Pulmonary artery endothelial cell (primary cell): ENCODE data around the gene ENC1. TPM values are rescaled to one million over a fixed set of nuclear protein-coding genes. Genes with fewer than 3 reads are reported as not detected.

Experiments used
- DNase-seq: peaks from one replicate; pipeline ENCODE4 v3.0.0-alpha.2; 2011; ENCODE audit warnings: low read depth, low spot score
- total RNA-seq: library from RNA; depleted of rRNA; stranded (reverse); fragments of >200 nt; gene quantifications from 2 replicates; pipeline ENCODE4 v1.2.3, GENCODE V29; 2014

The ENC1 gene
- total RNA-seq, 1 donor from 2014 or later: 71.5 TPM

DNA sequence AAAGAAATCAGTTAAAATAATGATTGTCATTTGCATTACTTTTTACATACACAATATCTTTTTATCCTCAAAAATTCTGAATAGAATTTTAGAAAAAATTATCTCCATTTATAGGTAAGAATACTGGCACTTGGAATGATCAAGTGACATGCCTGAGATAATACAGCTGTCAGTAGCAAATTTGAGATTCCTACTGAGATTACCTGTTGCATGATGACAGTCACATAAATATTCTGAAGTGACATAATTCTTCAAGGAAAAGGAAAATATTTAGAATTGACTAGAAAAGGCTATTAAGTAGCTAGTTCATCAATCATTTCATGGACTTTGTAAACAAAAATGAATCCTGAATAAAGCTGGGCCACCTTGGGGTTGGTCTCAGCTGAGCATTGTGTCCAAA is 15.2 kb upstream of the ENC1 start:
- no peak for DNase-seq

DNA sequence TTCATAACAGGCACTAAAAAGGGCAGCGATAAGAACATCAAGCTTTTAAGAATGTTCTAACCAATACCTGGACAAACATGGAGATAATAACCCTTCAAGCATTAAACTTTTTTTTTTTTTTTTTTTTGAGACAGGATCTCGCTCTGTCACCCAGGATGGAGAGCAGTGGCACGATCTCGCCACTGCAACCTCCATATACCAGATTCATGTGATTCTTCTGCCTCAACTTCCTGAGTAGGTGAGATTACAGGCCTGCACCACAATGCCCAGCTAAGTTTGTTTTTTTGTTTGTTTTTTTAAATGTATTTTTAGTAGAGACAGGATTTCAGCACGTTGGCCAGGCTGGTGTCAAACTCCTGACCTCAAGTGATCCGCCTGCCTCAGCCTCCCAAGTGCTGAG is 14.7 kb upstream of the ENC1 start:
- no peak for DNase-seq

DNA sequence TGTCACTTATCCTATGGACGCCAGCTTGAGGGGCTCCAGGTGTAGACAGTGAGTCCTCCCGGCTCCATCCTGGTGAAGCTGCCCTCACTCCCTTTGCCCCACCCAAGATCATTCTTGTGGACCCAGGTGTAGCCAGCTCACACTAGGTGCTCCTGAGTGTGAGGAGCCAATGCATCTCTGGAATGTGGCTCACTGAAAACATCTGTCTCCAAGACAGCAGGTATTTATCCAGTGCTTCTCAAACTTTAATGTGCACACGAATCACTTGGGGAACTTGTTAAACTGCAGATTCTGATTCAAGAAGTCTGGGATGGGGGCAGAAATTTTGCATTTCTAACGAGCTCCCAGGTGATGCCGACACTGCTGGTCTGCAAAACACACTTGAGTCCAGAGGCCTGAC is 13.5 kb upstream of the ENC1 start:
- no peak for DNase-seq

DNA sequence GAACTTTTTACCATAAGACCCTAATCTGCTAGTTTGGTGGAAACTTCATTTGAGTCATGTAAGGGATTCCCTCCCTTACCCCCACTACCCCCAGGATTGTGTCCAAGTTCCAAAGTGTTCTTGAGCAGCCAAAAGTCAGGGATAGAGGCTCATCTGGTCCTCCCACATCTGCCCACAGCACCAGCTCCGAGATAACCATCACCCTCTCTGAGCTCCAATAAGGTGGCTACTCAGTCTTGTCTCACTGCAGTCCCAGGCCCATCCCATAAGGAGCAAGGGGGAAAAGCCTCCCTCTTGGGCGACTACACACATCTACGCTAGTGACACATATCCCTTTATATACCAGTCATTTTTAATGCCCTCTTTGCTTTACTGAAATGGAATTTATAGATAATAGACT is 12.0 kb upstream of the ENC1 start:
- DNase-seq: no peak

DNA sequence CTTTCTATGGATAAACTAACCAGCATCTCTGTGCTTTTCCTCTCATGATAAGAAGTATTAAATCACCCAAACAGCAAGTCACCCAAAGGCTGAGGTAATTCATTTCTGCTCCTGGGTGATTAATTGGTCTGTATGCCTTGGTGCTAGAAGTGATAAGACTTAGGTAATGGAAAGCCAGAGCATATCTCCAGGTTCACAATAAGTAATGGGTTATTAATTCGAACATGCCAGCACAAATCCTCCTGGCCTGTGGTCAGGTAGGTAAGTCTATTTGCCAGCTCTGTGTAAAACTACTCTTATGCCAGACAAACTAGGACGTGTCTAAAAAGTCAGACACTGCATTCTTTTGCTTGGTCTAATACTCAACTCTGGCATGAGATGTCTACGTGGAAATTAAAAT is 11.2 kb upstream of the ENC1 start:
- no peak for DNase-seq

DNA sequence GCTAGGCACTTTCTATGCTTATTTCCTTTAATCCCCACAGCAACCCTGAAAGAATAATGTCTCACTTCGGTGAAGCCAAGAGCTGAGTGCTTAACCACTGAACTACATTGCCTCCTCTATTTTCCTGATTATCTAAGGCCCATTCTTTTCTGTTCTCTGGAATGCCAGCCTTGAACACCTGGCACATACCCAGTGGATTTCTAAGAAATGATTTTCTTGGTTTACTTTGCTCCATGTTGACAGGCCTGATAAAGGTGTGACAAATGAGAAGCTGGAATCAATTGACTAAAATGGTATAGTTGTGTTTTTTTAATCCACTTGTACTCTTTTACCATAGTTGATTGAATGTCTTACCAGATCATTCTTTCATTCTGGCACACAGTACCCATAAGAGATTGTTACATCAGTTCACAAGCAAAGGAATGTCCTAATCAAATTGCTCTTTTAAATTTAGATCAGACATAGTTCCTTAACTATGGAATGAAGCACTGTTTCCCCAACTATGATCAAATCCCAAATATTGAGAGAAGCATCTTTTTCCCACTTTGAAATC is 9.0 kb upstream of the ENC1 start:
- no peak for DNase-seq

DNA sequence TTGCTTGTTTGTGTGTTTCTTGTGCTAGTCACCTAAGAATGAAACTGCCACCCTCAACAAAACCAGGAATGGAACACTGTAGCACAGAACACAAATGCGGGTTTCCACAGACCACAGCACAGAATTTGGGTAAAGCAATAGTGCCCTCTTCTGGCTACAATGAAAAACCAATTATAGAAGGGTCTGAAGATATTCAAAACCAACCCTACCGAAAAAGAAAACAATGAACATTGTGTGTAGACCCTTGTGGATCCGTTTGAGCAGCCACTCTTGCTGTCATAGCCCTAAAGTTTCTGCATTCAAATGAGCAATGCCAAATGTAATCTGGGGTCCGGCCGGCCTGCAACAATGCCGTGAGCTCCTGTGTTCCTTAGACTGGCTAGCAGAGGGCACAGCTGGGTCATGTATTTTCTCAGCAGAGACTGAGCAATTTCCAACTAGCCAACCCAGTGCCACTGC is 8.3 kb upstream of the ENC1 start:
- no peak for DNase-seq

DNA sequence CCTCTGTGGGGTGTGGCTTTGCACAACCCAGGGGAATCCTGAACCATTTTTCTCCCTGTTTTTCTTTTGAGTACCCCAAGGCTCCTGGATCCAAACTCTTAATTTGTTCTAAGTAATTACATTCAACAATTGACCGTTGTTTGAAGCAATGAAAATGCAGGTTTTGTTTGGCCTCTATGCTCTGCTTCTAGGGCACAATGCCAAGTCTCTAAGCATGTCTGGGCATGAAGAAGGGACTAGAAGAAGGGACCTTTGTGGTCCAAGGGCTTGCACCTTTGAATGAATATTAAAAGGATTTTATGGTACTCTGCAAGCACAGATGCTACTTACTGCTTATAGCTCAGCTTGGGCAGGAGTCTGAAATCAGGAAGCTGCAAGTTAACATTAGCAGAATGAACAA is 6.6 kb upstream of the ENC1 start:
- no peak for DNase-seq

DNA sequence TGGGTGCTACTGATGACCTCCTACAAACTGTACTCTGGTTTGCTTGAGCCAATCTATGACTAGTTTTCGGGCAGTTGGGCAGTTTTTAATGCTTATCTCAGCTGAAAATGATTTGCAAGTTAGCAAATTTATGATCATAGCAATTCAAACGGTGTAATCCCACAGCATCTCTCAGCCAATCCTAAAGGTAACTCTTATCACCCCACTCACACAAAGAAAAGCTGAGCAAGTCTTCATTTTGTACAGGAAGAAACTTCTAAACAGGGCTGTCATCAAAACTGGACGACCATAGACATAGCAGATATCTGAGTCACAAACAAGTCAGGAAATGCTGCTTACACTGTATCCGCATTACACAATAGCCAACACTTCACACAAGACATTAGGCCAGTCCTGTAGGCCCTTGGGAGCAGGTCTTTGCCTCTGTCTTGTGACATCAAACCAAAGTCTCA is 2.6 kb upstream of the ENC1 start:
- peak; percentile 91 for DNase-seq

DNA sequence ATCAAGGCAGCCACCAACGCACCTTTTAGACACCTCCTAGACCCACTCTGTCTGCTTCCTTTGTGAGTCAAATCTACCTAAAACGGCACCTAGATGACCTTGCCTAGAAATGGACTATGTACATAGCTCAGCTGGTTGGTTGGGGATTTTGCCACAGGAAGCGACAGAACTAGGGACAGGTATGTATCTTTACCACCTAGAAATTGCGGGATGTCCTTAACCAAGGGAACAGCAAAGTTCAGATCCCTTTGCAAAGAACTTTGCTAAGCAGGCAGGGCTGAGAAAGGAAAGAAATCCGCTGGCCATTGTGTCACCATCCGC is 2.0 kb upstream of the ENC1 start:
- no peak for DNase-seq

DNA sequence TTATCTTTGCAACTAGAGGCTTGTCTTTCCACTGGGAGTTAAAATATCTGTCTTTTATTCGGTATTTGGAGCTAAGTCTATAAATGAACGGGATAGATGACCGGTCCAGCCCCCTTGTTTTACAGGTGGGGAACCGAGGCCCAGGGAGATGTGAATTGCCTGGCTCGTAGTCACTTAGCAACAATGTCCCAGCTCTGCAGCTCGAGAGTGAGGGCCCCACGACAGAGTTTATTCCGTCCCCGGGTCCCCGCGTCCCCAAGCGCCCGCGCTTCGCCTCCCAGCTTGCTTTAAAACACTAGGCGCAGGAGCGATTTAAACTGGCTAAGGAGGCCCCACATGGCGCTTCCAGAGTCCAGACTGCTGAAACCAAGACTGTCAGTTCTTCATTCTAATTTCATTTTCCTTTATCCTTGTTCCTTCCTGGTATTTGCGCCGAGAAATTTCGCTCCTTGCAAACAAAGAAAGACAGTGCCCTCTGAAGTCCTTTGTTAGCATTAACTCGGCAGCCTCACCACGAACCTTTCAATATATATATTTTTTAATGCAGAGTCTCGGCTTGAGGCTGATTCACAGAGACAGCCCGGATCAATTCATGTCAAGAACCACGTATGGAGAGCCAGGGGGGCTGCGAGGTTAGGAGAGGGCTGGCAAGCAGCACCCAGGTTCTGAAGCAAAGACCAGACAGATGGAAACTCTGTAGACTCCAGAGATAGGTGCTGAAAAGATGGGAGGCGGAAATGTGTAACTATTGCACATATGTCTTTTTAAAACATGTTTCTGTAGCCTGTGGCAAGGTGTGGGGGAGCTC is 1.4 kb upstream of the ENC1 start:
- peak; percentile 62 for DNase-seq

DNA sequence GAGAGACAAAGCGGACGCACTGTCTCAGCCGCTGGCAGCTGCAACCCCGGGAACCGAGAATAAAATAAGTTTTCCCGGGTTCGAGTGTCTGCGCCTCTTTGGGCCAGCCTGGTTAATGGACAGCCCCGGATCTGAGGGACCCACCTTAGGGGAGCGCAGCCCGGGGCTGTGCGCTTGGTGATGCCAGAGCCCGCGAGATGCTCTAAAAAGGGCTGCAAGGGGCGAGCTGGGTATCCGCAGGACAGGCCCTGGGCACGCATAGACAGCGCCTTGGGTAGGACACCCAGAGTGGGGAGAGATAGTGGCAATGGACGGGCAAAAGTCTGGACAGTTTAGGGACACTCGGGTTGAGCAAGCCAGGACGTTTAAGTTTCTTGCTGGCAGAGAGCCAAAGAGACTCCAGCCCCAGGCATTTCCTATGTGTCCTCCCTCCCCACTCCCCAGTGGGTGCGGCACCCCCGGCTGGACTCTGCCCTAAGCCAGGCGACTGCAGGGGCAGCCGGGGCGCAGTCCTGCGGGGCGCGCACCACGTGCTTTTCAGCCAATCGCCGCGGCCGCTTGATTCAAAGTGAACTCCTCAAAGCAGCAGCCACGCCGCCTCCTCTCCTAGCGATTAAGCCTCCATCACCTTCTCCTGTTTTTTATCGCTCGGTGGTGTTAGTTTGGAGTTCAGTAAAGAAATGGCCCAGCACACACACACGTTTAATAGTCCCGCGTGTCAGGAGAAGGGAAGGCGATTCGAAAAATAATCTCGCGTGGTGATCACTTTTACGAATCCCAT is 616 bp upstream of the ENC1 start:
- DNase-seq: no peak

DNA sequence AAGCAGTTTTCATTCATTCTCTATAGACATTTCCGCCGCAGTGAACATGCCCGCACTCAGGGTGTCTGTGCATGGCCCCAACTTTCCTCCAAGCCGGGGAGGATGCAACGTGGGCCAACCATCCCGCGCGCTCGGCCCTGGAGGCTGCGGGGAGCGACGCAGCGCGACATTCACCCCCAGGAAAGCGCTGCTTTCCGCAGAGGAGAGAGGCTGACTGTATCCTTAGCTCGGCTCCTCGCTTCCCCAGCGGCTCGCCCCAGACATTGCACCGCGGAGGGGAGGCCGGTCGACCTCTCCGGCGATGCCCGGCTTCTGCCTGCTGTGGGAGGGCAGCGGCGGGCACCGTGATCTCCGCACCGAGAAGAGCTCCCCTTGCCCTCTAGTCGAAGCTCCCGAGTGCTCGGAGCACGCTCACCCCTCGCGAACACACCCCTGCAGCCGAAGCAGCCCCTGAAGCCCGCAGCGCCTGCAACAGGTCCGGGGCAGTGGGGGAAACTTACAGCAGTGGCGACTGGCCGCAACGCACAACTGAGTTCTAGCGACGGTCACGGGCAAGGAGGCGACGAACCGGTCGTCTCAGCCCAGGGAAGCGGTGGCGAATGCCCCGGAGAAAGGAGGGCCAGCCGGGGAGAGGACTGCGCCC is 600 bp downstream of the ENC1 start:
- no peak for DNase-seq

DNA sequence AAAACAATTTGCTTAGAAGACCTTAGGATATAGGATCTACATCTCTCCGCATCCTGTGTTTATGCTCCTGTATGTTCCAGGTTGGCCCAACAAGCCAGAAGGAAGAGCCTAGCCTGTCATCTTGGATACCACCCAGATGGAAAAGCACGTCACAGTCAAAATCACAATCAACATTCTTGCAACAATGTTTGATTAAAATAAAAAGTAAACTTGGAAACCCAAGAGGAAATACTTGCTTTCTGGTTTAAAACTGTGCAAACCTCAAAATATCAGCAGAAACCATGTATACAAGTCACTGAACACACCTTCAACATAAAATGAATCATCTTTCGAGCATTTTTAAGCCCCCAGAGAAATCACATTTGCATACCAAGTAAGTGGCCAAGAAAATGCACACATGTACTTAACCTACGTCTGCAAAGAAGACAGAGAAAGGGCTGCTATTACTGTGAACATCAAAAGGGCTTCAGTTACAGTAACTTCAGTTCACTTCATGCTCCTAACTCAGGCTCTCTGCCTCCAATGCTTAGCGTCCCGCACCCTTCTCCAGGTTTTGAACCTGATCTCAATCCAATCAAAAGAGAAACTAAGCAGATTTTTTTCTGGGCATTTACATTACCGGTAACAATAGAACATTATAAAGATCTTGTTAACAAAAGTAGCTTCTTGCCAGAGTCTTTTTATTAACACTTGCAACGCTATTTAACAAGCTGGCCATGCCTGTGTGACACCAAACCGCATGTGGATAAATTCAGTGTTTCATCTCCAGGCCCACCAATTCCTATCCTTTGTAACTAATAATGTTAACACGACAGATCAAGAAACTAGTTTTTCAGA is 1.3 kb downstream of the ENC1 start:
- no peak for DNase-seq

DNA sequence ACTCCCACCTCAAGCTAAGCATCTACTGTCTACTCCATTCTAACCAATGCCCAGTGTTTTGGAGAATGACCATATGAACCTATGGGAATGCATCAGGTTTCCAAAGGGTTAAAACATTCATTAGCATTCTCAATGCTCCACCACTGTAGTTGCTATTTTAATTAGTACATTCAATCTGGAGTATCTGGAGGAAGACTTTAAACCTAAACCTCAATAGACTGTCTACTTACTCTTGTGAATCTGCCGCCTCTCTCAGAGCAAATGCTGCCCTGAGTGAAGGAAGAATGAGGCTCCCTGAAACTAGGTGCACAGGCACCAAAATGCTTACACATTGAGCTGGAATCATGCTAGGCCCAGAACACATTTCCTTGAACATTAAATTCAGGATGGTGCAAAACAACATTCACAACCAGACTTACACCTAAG is 2.0 kb downstream of the ENC1 start:
- no peak for DNase-seq

DNA sequence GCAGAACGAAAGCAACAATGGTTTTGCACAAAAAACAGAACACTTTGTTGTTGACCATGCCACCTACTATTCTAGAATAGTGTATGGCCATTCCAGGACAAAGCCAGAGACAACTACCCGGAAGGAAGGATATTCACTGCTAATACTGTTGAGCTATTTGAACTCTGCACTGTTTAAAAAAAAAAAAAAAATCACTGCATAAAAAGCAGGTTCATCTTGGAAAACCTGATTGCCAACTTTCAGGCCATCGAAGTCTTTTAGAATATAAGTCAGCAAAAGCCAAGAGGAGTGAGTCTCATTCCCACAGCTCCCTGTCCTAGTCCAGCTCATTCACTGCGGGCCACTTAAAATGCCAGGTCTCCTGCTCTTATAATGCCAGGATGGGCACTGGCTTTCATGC is 4.0 kb downstream of the ENC1 start:
- DNase-seq: no peak

DNA sequence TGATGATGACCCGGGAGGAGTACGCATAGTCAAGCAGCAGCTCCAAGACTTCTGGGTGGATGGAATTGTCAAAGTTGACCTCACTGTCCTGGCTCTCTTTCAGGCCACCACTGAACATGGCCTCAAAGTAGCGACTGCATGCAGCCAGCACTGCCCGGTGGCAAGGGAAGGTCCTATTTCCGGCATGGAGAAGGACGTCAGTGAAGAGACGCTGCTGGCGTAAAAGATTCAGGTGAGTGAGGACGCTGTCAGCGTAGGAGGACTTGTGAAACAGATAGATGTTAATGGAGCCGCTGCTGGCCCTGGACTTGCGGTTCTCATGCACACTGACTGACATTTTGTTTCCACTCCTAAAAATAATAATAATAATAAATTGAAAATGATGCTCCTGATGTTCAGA is 4.4 kb downstream of the ENC1 start:
- no peak for DNase-seq

DNA sequence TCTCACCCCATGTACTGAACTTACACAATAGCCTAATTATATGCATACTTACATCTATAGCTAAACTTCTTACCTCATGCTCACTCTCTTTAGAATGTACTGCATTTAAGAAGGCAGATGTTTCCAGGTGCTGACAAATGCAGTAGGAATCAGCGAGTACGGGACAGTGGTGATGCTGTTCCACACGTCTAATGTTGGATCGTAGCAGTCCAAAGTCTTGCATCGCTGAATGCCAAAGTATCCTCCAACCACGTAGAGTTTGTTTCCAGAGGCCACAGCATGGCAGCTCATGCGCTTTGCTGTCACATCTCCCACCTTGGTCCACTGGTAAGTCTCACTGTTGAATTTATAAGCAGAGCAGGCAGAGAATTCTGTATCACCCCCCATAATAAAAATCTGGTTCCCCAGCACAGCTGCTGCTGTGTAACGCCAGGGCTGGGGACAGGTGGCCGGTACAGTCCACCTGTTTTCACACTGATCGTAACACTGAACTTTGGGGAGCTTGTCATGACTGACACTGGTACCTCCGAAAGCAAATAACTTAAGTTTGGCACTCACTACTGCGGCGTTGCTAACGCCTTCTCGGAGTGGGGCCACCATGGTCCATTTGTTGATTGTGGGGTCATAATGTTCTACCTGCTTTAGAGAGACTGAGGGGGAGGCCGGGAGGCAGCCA is 5.8 kb downstream of the ENC1 start:
- no peak for DNase-seq

DNA sequence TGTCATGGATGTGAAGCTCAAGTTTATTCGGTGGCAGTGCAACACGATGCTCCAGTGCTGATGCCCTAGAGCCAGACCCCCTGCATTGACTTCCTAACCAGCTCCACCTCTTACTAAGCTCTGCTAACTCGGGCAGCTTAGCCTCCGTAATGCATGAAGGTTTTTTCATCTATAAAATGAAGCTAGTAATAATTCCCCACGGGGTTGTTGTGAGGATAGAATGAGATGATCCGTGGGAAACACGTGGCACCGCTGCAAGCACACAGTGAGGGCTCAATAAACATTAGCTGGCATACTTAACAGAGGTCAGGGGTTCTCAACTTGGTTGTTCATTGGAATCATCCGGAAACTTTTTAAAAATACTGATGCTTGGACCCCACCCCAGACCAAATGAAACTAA is 6.8 kb downstream of the ENC1 start:
- DNase-seq: no peak

DNA sequence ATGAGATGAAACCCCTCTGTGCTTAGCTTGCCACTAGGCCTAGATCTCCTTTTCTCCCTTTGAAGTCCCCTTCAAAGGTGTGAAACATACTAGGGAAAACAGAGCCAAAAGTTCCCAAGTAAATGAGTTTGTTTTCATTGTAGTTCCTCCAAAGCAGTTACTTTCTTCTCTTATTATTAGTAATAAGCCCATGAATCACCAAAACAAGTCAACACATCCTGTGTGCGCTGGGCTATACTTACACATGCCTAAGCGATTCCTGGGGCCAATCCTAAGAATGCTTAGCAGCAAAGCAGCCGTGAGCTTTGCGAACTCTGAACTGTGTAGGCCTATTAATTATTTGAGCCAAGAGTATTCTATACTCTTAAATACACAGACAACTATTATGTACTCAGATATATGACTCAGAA is 7.6 kb downstream of the ENC1 start:
- DNase-seq: peak; percentile 69
